NCI-H774 (cell line): ENCODE results near the gene CCDC174.

Experiments used
- DNase-seq: peaks from one replicate; lab custom pipeline; 2025; lab: John Stamatoyannopoulos, UW

The CCDC174 gene

DNA sequence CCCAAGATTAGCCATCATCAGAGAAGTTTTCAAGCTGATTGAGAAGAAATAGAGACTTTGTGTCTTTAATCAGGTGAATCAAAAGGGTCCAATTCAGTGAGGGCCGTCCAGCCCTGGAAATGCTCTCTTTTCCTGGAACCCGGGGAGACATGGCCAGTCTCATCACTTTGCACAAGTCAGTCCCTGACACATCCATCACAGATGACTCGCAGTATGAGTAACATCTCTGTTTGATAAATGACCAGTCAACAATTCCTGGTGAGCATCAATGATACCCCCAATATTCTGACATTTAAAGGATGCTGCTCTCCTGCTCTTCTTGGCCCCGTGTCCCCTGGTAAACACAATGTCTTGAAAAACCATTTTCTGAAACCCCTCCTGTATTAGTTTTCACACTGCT is 50.1 kb downstream of the CCDC174 start:
- no peak for DNase-seq

DNA sequence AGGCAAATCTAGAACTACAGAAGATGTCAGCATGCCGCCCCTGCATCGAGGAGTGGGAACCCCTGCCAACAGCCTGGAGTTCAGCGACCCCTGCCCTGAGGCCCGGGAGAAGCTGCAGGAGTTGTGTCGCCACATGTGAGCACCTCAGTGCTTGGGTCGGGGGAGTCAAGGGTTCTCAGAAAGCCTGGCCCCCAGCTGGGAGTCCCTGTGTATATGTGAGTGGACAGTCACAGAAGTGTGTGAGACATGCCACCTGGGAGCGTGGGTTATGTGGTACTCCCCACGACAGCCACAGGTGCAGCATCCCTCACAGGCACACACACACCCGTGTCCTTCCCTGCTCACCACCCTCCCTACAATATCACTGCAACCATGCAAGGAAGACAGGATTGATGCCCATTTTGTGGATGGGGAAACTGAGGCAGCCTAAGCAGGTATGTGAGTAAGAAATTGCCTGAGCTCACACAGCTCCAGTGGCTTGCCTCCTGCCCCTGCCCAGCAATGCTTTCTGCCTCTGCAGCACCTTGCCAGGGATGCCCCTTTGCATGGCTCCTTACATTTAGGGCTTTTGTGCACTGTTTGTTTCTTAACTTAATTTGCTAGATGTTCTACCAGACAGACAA is 51.7 kb downstream of the CCDC174 start:
- no peak for DNase-seq

DNA sequence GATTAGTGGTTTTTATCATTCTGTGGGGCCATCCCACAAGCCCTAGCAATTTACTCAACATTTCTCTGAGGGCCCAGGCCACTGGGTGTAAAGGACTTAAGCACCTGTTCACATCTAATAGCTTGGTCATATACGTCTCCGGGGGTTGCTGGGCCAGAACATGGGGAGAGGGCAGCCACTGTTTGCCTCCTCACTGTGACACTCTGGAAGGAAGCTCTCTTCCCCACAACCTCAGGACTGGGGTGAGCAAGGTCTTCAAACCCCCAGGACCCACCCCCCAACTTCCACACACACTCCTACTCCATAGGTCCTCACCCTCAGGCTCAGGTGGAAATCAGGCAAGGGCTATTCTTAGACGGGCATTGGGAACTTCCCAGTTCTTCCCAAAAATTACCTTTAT is 52.2 kb downstream of the CCDC174 start:
- DNase-seq: no peak

DNA sequence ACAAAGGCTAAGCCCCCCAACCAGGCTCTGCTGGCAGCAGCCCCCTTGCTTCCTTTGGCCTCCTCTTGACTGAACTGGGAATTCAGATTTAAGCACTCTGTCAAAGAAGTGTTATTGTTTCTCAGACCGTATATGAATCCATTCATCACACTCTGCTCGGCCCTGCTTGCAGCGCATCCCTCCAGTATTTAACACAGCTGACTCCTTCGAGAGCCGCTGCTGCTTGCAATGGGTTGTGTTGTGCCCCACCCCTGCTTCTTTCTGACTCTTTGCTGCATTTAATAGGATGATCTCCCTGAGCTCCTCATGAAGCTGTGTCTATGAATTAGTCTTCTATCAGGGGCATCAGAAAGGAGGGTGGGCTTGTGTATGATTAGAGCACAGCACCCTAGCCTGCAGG is 54.5 kb downstream of the CCDC174 start:
- no peak for DNase-seq

DNA sequence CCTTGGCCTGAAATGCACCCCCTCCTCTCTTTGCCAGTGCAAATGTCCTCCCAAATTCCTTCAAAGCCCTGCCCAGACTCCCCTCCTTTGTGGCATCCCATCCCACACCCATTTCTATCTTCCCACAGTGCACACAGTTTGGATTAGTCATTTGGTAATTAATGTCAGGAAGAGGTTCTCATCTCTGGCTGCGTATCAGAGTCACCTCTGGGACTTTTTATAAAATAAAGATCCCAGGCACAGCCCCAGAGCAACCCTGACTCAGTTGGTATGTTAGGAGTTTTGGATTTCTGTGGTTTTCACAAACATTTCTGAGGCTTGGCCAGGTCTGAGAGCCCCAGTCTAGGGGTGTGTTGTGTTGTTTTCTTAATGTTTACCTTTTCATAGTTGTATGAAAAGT is 65.0 kb downstream of the CCDC174 start:
- no peak for DNase-seq

DNA sequence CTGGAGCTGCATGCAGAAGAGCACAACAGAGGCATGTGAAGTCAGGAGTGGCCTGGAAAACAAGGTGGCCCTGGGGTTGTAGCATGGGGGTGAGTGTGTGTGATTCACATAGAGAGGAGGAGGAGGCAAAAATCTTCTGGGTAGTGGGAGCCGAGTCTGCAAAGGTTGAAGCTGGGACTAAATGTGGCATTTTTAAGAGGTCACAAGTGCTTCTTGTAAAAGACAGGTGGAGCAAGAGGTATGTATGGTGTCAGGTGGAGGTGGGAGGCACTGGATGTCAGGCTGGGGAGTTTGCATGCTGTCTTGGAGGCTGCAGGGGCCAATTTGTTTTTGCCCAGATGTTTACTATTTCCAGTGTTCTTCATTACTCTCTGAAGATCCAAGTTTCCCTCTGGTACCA is 65.7 kb downstream of the CCDC174 start:
- no peak for DNase-seq

DNA sequence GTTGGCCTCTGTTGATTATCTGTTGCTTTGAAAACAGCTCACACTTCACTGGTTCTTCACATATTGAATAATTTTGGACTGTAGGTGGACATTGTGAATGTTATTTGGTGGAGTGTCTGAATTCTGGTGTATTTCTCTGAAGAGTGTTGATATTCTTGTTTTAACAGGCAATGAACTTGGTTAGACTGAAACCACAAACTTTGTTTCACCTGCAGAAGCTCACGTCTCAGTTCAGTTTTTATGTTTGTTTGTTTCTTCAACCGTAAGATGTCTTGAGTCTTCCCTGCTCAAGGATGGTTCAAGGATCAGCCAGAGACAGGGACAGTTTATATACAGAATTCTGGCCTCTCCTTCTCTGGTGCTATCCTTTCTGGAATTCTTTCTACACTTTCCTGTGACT is 67.0 kb downstream of the CCDC174 start:
- DNase-seq: no peak

DNA sequence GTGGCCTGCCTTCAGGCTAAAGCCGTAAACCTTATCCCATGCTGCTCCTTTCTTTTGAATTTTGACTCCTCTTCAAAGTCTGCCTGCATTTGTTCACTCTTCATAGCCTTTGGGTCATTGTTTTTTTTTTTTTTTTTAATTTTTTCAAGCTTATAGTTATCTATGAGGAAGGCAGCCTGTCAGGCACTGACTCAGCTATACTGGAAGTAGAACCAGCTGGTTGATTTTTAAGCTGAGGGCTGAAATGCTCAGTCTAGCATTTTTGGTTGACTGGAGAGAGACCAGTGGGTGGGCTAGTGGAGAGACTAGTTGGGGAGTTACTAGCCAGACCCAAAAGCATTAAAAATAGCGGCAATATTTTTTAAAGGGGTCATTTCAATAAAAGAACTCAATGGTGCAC is 67.4 kb downstream of the CCDC174 start:
- no peak for DNase-seq

DNA sequence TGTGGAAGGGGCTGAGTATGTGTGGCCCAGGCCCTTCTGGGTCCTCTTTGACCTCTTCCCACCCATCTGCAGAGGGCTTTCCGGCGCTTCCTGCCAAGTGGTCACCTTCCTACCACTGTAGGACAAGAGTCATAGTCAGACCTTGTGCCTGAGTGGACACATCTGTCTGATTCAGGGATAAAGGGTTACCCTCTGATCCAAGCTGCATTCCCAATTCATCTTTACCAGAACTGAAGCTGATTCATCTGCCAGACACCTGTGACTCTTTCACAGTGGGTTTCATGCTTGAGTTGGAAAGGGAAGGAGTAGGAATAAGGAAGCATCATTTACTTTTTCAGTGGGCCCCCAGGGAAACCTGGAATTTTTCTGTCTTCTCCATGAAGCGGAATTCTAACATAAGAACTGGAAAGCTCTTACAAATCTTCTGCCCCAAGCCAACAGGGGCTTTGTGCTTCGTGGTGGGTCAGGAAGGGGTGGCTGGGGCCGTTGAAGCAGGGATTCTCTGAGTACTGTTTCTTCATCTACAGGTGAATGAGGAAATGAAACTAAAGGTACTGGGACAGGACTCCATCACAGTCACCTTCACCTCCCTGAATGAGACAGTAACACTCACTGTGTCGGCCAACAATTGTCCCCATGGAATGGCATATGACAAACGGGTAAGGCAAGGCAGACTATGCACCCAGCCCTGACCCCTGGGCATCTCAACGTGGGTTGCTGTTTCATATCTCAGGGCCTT is 69.7 kb downstream of the CCDC174 start:
- no peak for DNase-seq
